WERI-Rb-1 (cell line): Measurements from ENCODE around the gene TNRC6C.

Experiments
- DNase-seq: peaks from one replicate; pipeline ENCODE4 v3.0.0-alpha.2; 2020
- H3K27ac ChIP-seq: fragments of 250-450 bp; sonication (Bioruptor Pico); 2 replicates; pipeline ENCODE4 v1.5.1; 2020; ENCODE audit warnings: mild to moderate bottlenecking, moderate library complexity
- H3K27me3 ChIP-seq: fragments of 250-450 bp; sonication (Bioruptor Pico); 2 replicates; pipeline ENCODE4 v1.5.1; 2021; ENCODE audit warnings: mild to moderate bottlenecking, low read depth, moderate library complexity; ENCODE audit not compliant: insufficient read depth, severe bottlenecking
- H3K36me3 ChIP-seq: fragments of 250-450 bp; sonication (Bioruptor Pico); 2 replicates; pipeline ENCODE4 v1.5.1; 2020; ENCODE audit warnings: mild to moderate bottlenecking, moderate library complexity
- H3K4me3 ChIP-seq: 2 replicates; pipeline ENCODE4 v1.5.1; 2011; ENCODE audit warnings: low read depth, mild to moderate bottlenecking, control low read depth, low read length
- H3K9me3 ChIP-seq: fragments of 250-450 bp; sonication (Bioruptor Pico); 2 replicates; pipeline ENCODE4 v1.5.1; 2021; ENCODE audit warnings: mild to moderate bottlenecking, moderate library complexity; ENCODE audit not compliant: severe bottlenecking
- TF ChIP-seq, protein P1 (sequence below): IDR thresholded peaks from 2 replicates; pipeline ENCODE4 v1.5.1; 2011; ENCODE audit warnings: low read depth, mild to moderate bottlenecking, control low read depth, inconsistent platforms, low read length

The TNRC6C gene

DNA sequence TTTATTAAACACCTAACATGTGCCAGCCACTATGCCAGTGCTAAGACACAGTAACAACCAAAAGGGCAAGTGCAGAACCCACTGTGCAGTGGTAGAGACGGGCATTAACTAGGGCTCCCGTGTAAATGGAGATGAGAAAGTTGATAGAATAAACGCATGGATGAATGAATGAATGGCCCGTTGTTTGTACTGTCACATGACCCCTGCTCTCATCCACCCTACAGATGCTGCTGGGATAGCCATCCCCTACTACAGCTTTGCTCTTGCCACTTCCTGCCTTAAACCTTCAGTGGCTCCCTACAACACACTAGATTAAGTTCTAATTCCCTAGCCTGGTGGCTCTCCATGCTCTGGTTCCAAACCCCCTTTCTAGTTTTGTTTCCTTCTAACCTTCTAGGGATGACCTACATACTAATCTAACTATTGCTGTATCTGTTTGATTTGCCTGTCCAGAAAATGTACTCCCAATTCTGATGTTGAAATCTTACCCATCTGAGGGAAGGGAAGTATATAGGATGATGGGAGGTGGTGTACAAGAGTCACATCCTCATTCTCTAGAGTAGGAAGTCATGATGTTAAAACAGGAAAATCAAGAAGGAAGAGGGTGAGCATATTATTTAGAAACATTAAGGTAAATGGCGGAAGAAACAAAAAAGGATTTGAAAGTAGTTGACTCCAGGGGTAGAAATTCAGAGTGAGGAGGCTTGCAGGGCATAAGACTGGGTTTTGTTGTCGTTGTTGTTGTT, 11.4 kb upstream of the TNRC6C start:
- Histone ChIP-seq H3K9me3 (peaks cover 4% of the 10 kb centered on the region), H3K4me3 (no peak overlapping the region), H3K36me3 (no peaks in the 10 kb centered on the region), H3K27me3 (peaks cover 9% of the 10 kb centered on the region), H3K27ac (no peak overlapping the region)
- DNase-seq, result no peak
- TF ChIP-seq, protein P1, sequence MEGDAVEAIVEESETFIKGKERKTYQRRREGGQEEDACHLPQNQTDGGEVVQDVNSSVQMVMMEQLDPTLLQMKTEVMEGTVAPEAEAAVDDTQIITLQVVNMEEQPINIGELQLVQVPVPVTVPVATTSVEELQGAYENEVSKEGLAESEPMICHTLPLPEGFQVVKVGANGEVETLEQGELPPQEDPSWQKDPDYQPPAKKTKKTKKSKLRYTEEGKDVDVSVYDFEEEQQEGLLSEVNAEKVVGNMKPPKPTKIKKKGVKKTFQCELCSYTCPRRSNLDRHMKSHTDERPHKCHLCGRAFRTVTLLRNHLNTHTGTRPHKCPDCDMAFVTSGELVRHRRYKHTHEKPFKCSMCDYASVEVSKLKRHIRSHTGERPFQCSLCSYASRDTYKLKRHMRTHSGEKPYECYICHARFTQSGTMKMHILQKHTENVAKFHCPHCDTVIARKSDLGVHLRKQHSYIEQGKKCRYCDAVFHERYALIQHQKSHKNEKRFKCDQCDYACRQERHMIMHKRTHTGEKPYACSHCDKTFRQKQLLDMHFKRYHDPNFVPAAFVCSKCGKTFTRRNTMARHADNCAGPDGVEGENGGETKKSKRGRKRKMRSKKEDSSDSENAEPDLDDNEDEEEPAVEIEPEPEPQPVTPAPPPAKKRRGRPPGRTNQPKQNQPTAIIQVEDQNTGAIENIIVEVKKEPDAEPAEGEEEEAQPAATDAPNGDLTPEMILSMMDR, result no peak

DNA sequence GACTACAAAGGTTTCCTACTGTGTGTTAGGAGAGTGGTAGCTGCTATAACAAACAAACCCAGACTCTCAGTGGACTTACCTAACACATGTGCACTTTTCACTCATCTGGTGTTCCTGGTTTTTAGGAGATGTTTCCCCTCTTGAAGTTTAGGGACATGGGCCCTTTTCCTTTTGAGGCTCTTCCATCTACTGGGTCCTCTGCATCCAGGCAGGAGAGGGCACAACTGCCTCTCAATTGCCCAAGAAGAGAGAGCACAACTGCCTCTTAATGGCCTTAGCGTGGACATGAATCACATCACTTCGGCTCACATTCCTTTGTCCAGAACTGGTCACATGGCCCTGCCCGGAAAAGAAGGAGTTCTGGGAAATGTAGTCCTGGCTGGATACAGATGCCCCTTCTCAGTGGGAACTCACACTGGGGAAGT, 9.8 kb upstream of the TNRC6C start:
- peaks cover 4% of the 10 kb centered on the region for H3K9me3 ChIP-seq
- H3K27me3 ChIP-seq, result peaks cover 9% of the 10 kb centered on the region
- H3K36me3 ChIP-seq, result no peaks in the 10 kb centered on the region
- TF ChIP-seq, protein P1, result no peak
- DNase-seq, result peak; percentile 41
- no peak overlapping the region for H3K4me3 ChIP-seq
- no peak overlapping the region for H3K27ac ChIP-seq

DNA sequence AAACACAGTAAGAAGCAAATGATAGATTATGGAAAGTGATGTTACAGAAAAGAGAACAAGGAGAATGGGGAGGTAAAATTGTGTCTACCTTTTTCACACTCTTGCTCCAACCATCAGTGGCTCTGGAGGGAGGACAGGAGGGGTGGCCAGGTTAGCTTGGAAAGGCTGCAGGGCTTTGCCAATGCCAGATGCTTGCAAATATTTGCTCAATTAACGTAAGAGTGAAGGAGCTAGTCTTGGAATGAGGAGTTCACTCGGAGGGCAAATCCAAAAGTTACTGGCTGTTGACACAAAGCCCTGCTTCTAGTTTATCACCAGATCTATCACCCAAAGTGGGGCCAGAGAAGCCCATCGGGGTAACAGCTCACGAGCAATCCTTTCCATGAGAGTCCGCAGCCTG, 7.4 kb upstream of the TNRC6C start:
- Histone ChIP-seq H3K27me3 (peaks cover 9% of the 10 kb centered on the region), H3K4me3 (no peak overlapping the region)
- TF ChIP-seq, protein P1, result no peak

DNA sequence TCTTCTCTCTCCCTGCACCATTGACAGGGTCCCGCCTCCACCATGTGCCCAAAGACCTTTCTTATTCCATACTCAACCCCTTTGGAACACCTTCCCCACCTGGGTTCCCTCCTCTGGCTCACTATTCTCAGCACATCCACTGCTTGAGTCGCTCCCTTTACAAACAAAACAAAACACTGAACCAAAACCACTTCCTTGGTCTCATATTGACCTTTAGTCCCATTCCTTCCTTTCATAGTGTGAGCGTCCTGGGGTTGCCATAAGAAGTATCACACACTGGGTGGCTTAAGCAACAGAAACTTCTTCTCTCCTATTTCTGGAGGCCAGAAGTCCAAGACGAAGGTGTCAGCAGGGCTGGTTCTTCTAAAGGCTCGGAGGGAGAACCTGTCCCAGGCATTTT, 6.1 kb upstream of the TNRC6C start:
- Histone ChIP-seq H3K4me3 (no peak overlapping the region), H3K9me3 (peaks cover 4% of the 10 kb centered on the region), H3K27me3 (peaks cover 9% of the 10 kb centered on the region), H3K27ac (no peak overlapping the region), H3K36me3 (no peaks in the 10 kb centered on the region)
- no peak for DNase-seq
- TF ChIP-seq, protein P1, result no peak

More for the DNA sequence above, 7.4 kb upstream of the TNRC6C start:
- no peak for DNase-seq
- H3K27ac ChIP-seq, result no peak overlapping the region
- no peaks in the 10 kb centered on the region for H3K36me3 ChIP-seq
- peaks cover 4% of the 10 kb centered on the region for H3K9me3 ChIP-seq

DNA sequence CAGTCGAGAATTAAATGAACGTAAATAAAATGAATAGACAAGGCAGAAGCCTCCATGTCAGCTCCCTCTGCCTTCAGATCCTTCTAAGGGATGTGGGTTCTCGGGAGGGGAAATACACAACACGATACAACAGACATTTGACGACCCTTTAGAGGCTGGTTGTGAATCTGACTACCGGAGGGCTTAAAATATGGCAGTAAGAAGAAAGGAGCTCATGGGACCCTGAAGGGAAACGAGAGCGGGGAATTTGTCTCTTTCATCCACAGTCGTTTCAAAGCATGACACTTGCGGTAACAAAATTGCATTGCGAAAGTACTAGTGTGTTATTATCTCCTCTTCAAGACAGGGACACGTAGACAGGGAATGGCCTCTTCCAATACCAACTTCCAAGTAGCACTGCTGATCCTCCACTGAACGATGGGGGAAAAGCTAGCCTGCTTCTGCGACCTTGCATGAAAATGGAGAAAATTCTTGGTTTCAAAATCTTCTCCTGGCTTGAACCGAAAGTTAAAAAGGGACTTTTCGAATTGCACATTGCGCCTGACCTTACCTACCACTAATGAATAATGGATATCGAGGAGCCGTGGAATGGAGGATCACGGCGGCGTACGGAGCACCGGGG, 1.2 kb upstream of the TNRC6C start:
- peaks cover 4% of the 10 kb centered on the region for H3K27me3 ChIP-seq
- TF ChIP-seq, protein P1, result no peak
- no peaks in the 10 kb centered on the region for H3K9me3 ChIP-seq
- no peak overlapping the region; the same call in 1 of the 2 replicates for H3K27ac ChIP-seq
- no peak for DNase-seq
- no peaks in the 10 kb centered on the region; the same call in 1 of the 2 replicates for H3K36me3 ChIP-seq
- H3K4me3 ChIP-seq, result peak overlapping the region; percentile 63
